Right renal pelvis (tissue), 4 donors: ENCODE results near the gene WFDC8. TPM values are rescaled to one million over a fixed set of nuclear protein-coding genes. Genes with fewer than 3 reads are reported as not detected.

Source experiments
- polyA plus RNA-seq, 4 donors: library from polyadenylated mRNA; unstranded; fragments of 120-200 nt; gene quantifications; one replicate each; pipeline ENCODE4 v1.2.1, GENCODE V29; 2013; ENCODE audit not compliant: insufficient read length in 4 of 4

The WFDC8 gene
- polyA plus RNA-seq, 4 donors, result 0.05 to 0.18 TPM; not detected in 2

Other genes with a start within 250 kb of the WFDC8 start
- 100 to 1,000 TPM; 168 to 196 (median 184) TPM for gene SDC4, start 230.9 kb downstream of the WFDC8 start, polyA plus RNA-seq
- gene SYS1, start 216.1 kb downstream of the WFDC8 start, polyA plus RNA-seq, result 10 to 100 TPM; 35.4 to 38.0 (median 35.6) TPM
- 1 to 10 TPM in 2 of 4 donors, under 1 TPM in 2; 0.94 to 1.6 (median 1.2) TPM for gene TP53TG5, start 201.0 kb downstream of the WFDC8 start, polyA plus RNA-seq
- 10 to 100 TPM; 24.7 to 29.7 (median 26.3) TPM for gene DBNDD2, start 171.0 kb downstream of the WFDC8 start, polyA plus RNA-seq
- 100 to 1,000 TPM in 3 of 4 donors, 10 to 100 TPM in 1; 97.4 to 105 (median 103) TPM for gene PIGT, start 163.1 kb downstream of the WFDC8 start, polyA plus RNA-seq
- 100 to 1,000 TPM; 171 to 224 (median 204) TPM for gene WFDC2, start 109.5 kb downstream of the WFDC8 start, polyA plus RNA-seq
- not detected for gene SPINT3, start 63.7 kb downstream of the WFDC8 start, polyA plus RNA-seq
- gene WFDC6, start 39.8 kb downstream of the WFDC8 start, polyA plus RNA-seq, result not detected
- gene EPPIN, start 31.9 kb downstream of the WFDC8 start, polyA plus RNA-seq, result under 1 TPM; 0.12 to 0.36 (median 0.16) TPM
- gene WFDC10A, start 50.5 kb upstream of the WFDC8 start, polyA plus RNA-seq, result not detected
- not detected for gene WFDC9, start 52.0 kb upstream of the WFDC8 start, polyA plus RNA-seq
- under 1 TPM in 1 of 4 donors, not detected in 3; 0.10 TPM for gene WFDC11, start 91.0 kb upstream of the WFDC8 start, polyA plus RNA-seq
- gene WFDC13, start 122.8 kb upstream of the WFDC8 start, polyA plus RNA-seq, result not detected
- not detected for gene WFDC10B, start 125.7 kb upstream of the WFDC8 start, polyA plus RNA-seq
- not detected for gene SPINT4, start 143.1 kb upstream of the WFDC8 start, polyA plus RNA-seq
- gene WFDC3, start 212.6 kb upstream of the WFDC8 start, polyA plus RNA-seq, result 1 to 10 TPM; 1.1 to 2.1 (median 1.7) TPM
- 10 to 100 TPM; 36.4 to 41.9 (median 38.8) TPM for gene DNTTIP1, start 212.7 kb upstream of the WFDC8 start, polyA plus RNA-seq
- gene UBE2C, start 233.4 kb upstream of the WFDC8 start, polyA plus RNA-seq, result 10 to 100 TPM; 59.9 to 72.1 (median 65.9) TPM
- 1 to 10 TPM in 1 of 4 donors, under 1 TPM in 3; 0.22 to 1.1 (median 0.72) TPM for gene TNNC2, start 248.0 kb upstream of the WFDC8 start, polyA plus RNA-seq